CD4-positive, alpha-beta T cell treated with Interleukin-12 subunit alpha and Interleukin-12 subunit beta, for 1 hour (primary cell): Measurements from ENCODE around the gene ZNF618.

Experiments
- DNase-seq: peaks from one replicate; pipeline ENCODE4 v3.0.0-alpha.2; 2020

ZNF618 gene

GRCh38 chr9:114004221-114004716, 128.2 kb downstream of the ZNF618 start:
- no peak for DNase-seq

- DNase-seq, result no peak
Measured at GRCh38 chr9:114005371-114006154, 129.5 kb downstream of the ZNF618 start.

GRCh38 chr9:114006155-114006550, 130.0 kb downstream of the ZNF618 start:
- DNase-seq, result no peak

- DNase-seq, result no peak
Measured at GRCh38 chr9:114006931-114007691, 131.0 kb downstream of the ZNF618 start.

GRCh38 chr9:114007991-114008666, 132.0 kb downstream of the ZNF618 start:
- no peak for DNase-seq

GRCh38 chr9:114008667-114009410, 132.7 kb downstream of the ZNF618 start:
- DNase-seq, result no peak

GRCh38 chr9:114011313-114011712, 135.2 kb downstream of the ZNF618 start:
- DNase-seq, result no peak

GRCh38 chr9:114012126-114012525, 136.0 kb downstream of the ZNF618 start:
- no peak for DNase-seq

GRCh38 chr9:114014044-114014443, 137.9 kb downstream of the ZNF618 start:
- DNase-seq, result no peak

GRCh38 chr9:114015607-114016006, 139.5 kb downstream of the ZNF618 start:
- DNase-seq, result no peak

- no peak for DNase-seq
Measured at GRCh38 chr9:114016101-114016500, 140.0 kb downstream of the ZNF618 start.

- no peak for DNase-seq
Measured at GRCh38 chr9:114016629-114017423, 140.7 kb downstream of the ZNF618 start.

- no peak for DNase-seq
Measured at GRCh38 chr9:114017741-114018715, 141.9 kb downstream of the ZNF618 start.

GRCh38 chr9:114021578-114021977, 145.5 kb downstream of the ZNF618 start:
- no peak for DNase-seq

GRCh38 chr9:114023961-114024360, 147.9 kb downstream of the ZNF618 start:
- no peak for DNase-seq

GRCh38 chr9:114025196-114025753, 149.2 kb downstream of the ZNF618 start:
- DNase-seq, result no peak

- DNase-seq, result no peak
Measured at GRCh38 chr9:114025760-114026159, 149.7 kb downstream of the ZNF618 start.

GRCh38 chr9:114026335-114026734, 150.2 kb downstream of the ZNF618 start:
- no peak for DNase-seq

GRCh38 chr9:114027159-114027862, 151.2 kb downstream of the ZNF618 start:
- DNase-seq, result no peak
